Endothelial cell of umbilical vein (primary cell): ENCODE data around the gene KCTD11. TPM values are rescaled to one million over a fixed set of nuclear protein-coding genes. Genes with fewer than 3 reads are reported as not detected.
A peak's percentile ranks its signal among the peaks of the same experiment; 100 is the strongest.

ENCODE experiments used
- BruUV-seq: library from RNA; stranded (reverse); fragments of 400-500 nt; replicated peaks from 2 replicates; lab custom pipeline; 2021; lab: Mats Ljungman, UMichigan
- CTCF ChIA-PET: fragments of 300-600, 350-600 bp; sonication (Branson Sonifier 250); formaldehyde crosslinking; loops from one replicate; lab custom pipeline; 2021; ENCODE audit warnings: antibody characterized with exemption, inconsistent platforms; lab: Charles Lee
- POLR2A ChIA-PET: fragments of 300-600, 350-600 bp; sonication (Branson Sonifier 250); formaldehyde crosslinking; loops from one replicate; lab custom pipeline; 2021; ENCODE audit warnings: antibody characterized with exemption, inconsistent platforms; lab: Charles Lee
- DNase-seq: peaks from one replicate; pipeline ENCODE4 v3.0.0-alpha.2; 2011; ENCODE audit warnings: low read depth, low spot score
- FAIRE-seq: peaks from 2 replicates; lab custom pipeline; 2011; peaks lifted over from hg19 to GRCh38; lab: Jason Lieb, UNC
- H2AFZ ChIP-seq: 2 replicates; pipeline ENCODE4 v1.6.0; 2012; ENCODE audit warnings: low read depth, low read length, control low read depth, inconsistent platforms
- H3K27ac ChIP-seq: 2 replicates; pipeline ENCODE4 v1.5.1; 2011; ENCODE audit warnings: low read depth, mild to moderate bottlenecking, control low read depth, low read length, moderate library complexity; ENCODE audit not compliant: insufficient read depth
- H3K27me3 ChIP-seq, 2 experiments: 2 replicates each; pipeline versions ENCODE4 v1.6.0 to v1.6.1; 2011; ENCODE audit warnings: low read length in 2 of 2, mixed read lengths in 1 of 2; ENCODE audit not compliant: control insufficient read depth in 2 of 2, insufficient read depth in 2 of 2
- H3K36me3 ChIP-seq, 2 experiments: 2 replicates in 1 of 2; 3 replicates in 1 of 2; pipeline ENCODE4 v1.5.1; 2011; ENCODE audit warnings: low read length in 2 of 2, mild to moderate bottlenecking in 1 of 2, moderate library complexity in 1 of 2; ENCODE audit not compliant: control insufficient read depth in 2 of 2, insufficient read depth in 2 of 2; ENCODE audit errors: extremely low read depth in 1 of 2
- H3K4me1 ChIP-seq: 3 replicates; pipeline ENCODE4 v1.5.1; 2011; ENCODE audit warnings: mild to moderate bottlenecking, low read length; ENCODE audit not compliant: control insufficient read depth, insufficient read depth; ENCODE audit errors: extremely low read depth
- H3K4me2 ChIP-seq: 2 replicates; pipeline ENCODE4 v1.6.1; 2011; ENCODE audit warnings: low read length, control low read depth, mixed read lengths; ENCODE audit not compliant: insufficient read depth
- H3K4me3 ChIP-seq, 3 experiments: fragments of 200-600 bp in 1 of 3; sonication (generic), shearing (Covaris generic) in 1 of 3; replicated peaks in 1 of 3; 2 replicates each; pipeline ENCODE4 v1.5.1; 2011 to 2016; ENCODE audit warnings: control low read depth in 3 of 3, low read length in 3 of 3, mild to moderate bottlenecking in 2 of 3, inconsistent platforms in 1 of 3, low read depth in 1 of 3, moderate library complexity in 1 of 3; ENCODE audit not compliant: insufficient read depth in 1 of 3
- H3K79me2 ChIP-seq: 2 replicates; pipeline ENCODE4 v1.6.0; 2012; ENCODE audit warnings: low read length, inconsistent platforms; ENCODE audit not compliant: control insufficient read depth, insufficient read depth
- H3K9ac ChIP-seq: replicated peaks from 2 replicates; pipeline ENCODE3; 2011; ENCODE audit warnings: low read length, control low read depth; ENCODE audit not compliant: insufficient read depth; ENCODE audit errors: extremely low read depth
- H3K9me1 ChIP-seq: replicated peaks from 3 replicates; pipeline ENCODE4 v1.6.0; 2011; ENCODE audit warnings: mild to moderate bottlenecking, low read length; ENCODE audit not compliant: control insufficient read depth, insufficient read depth; ENCODE audit errors: extremely low read depth
- H3K9me3 ChIP-seq: replicated peaks from 2 replicates; pipeline ENCODE4 v1.5.1; 2012; ENCODE audit warnings: low read length, inconsistent platforms; ENCODE audit not compliant: control insufficient read depth, insufficient read depth
- H4K20me1 ChIP-seq: replicated peaks from 2 replicates; pipeline ENCODE3; 2011; ENCODE audit warnings: mild to moderate bottlenecking, low read length; ENCODE audit not compliant: control insufficient read depth, insufficient read depth; ENCODE audit errors: extremely low read depth
- GATA2 ChIP-seq: IDR thresholded peaks from 2 replicates; pipeline ENCODE4 v1.7.0; 2011; ENCODE audit warnings: low read depth, mild to moderate bottlenecking, moderate library complexity, mixed read lengths, low read length; ENCODE audit not compliant: insufficient read length, insufficient read depth
- JUN ChIP-seq: IDR thresholded peaks from 2 replicates; pipeline ENCODE4 v1.6.1; 2011; ENCODE audit warnings: borderline replicate concordance, low read depth; ENCODE audit not compliant: insufficient read length, insufficient read depth
- MYC ChIP-seq: IDR thresholded peaks from one replicate; pipeline ENCODE4 v1.6.1; 2011; ENCODE audit warnings: mild to moderate bottlenecking, low read depth, low read length
- POLR2A ChIP-seq: IDR thresholded peaks from 2 replicates; pipeline ENCODE4 v1.6.1; 2012; ENCODE audit warnings: low read depth, mild to moderate bottlenecking, control low read depth, low read length
- POLR2AphosphoS5 ChIP-seq: IDR thresholded peaks from 2 replicates; pipeline ENCODE4 v1.6.1; 2012; ENCODE audit warnings: low read depth, mild to moderate bottlenecking, control low read depth, low read length, moderate library complexity; ENCODE audit not compliant: insufficient read depth
- dilution Hi-C: fragments of 300-500 bp; cut with MboI; formaldehyde crosslinking; loops from one replicate; pipeline ENCODE4 v1.15.0; 2019; ENCODE audit warnings: low sequenced_read_pairs; ENCODE audit not compliant: extremely low pct_ligation_motif_present
- intact Hi-C: fragments of 100-400 bp; cut with micrococcal nuclease; formaldehyde crosslinking; loops from one replicate; pipeline ENCODE4 v1.10.0; 2022
- polyA plus RNA-seq, 4 experiments: library from polyadenylated mRNA; depleted of rRNA in 3 of 4; stranded (reverse) in 3 of 4; unstranded in 1 of 4; fragments of >200 nt; gene quantifications; 2 replicates each; pipeline versions ENCODE4 v1.2.1 to v1.2.3, GENCODE V29; 2011 to 2012; ENCODE audit warnings: missing spikeins in 1 of 4
- total RNA-seq: library from RNA; stranded (reverse); gene quantifications from 2 replicates; pipeline ENCODE4 v1.2.3, GENCODE V29; 2021
- TF ChIP-seq, protein P1 (sequence below), 2 donors: IDR thresholded peaks; 1 replicate in 1 of 2; 2 replicates in 1 of 2; pipeline ENCODE4 v1.5.1; 2011; ENCODE audit warnings: low read length in 2 of 2, mild to moderate bottlenecking in 2 of 2, moderate library complexity in 2 of 2, control low read depth in 1 of 2, inconsistent platforms in 1 of 2, low read depth in 1 of 2; ENCODE audit not compliant: insufficient read depth in 1 of 2; ENCODE audit errors: extremely low read depth in 1 of 2
- TF ChIP-seq, protein P2 (sequence below): IDR thresholded peaks from 2 replicates; pipeline ENCODE4 v1.6.1; 2011; ENCODE audit not compliant: insufficient read depth, insufficient read length

KCTD11 gene
- total and polyA plus RNA-seq, 2 donors (not counting 3 experiments of a cell fraction or from before 2014, with no cell fraction given) = 3.8 to 6.5 TPM

DNA sequence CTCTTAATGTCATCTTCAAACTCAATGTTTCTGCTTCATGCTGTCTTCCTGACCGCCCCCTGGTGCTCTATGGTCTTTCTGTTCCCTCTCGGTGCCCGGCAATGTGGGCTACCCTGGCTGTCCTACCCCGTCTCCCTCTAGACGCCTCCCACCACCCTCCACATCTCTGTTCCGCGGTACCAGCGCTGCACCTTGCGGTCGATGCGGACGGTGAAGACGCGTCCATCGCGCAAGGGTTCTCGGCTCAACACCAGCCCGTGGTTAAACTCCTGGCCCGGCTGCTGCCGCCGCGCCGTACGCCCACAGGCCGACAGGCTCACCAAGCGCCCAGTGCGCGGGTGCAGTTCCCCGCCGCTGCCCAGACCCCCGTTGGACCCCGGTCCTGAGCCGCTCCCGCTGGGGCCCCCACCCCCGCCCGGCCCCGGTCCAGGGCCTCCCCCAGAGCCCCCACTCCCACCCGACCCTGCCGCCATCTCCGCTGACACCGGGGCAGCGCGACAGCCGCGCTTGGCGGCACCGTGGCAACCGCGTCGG lies 23.1 kb upstream of the KCTD11 start, which contains the start of gene NEURL4:
Gene NEURL4 (minus strand): TSS at position 496 of the 534 bp plus-strand sequence. CDS start 23 bp downstream, at position 473.
- H3K79me2 ChIP-seq = peaks cover 10% of the 10 kb centered on the region
- ChIA-PET POLR2A (interaction anchor here (0.6 to 1.7 kb wide), 6 partner anchors 13 to 152 kb away, joined by 3 to 5 read pairs (median 4); partner anchors contain the start of gene GPS2), CTCF (interaction anchor here (0.7 to 1.9 kb wide), 15 partner anchors 11 to 283 kb away, joined by 3 to 13 read pairs (median 5); partner anchors contain the start of gene GPS2)
- intact Hi-C loops (loop anchor here (1.0 kb wide), 2 partner anchors 14 to 49 kb away; partner anchors contain the start of gene GPS2), dilution Hi-C loops (no loop called here)
- peak within 1 kb of the TSS; percentile 80 to 86 (median 81) for H3K4me3 ChIP-seq
- H3K27ac ChIP-seq = peak within 1 kb of the TSS; percentile 71
- H3K4me1 ChIP-seq = peaks cover 10% of the 10 kb centered on the region
- peaks cover 0 to 6% of the 10 kb centered on the region in 2 experiments for H3K36me3 ChIP-seq
- H3K27me3 ChIP-seq = peaks cover 0 to 2% of the 10 kb centered on the region in 2 experiments
- no peaks in the 10 kb centered on the region for H3K9me1 ChIP-seq
- no peak for DNase-seq
- TF ChIP-seq POLR2AphosphoS5 = no peak
- TF ChIP-seq, protein P1, sequence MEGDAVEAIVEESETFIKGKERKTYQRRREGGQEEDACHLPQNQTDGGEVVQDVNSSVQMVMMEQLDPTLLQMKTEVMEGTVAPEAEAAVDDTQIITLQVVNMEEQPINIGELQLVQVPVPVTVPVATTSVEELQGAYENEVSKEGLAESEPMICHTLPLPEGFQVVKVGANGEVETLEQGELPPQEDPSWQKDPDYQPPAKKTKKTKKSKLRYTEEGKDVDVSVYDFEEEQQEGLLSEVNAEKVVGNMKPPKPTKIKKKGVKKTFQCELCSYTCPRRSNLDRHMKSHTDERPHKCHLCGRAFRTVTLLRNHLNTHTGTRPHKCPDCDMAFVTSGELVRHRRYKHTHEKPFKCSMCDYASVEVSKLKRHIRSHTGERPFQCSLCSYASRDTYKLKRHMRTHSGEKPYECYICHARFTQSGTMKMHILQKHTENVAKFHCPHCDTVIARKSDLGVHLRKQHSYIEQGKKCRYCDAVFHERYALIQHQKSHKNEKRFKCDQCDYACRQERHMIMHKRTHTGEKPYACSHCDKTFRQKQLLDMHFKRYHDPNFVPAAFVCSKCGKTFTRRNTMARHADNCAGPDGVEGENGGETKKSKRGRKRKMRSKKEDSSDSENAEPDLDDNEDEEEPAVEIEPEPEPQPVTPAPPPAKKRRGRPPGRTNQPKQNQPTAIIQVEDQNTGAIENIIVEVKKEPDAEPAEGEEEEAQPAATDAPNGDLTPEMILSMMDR (IDR thresholded peaks at IDR 0.05; ENCODE audit: extremely low read depth in 1 of 2, insufficient read depth in 1 of 2, low read depth in 1 of 2, low read length in 2 of 2) = peak in 1 of 2 donors; percentile 8
- no peak for TF ChIP-seq GATA2
- no peak for TF ChIP-seq JUN
- TF ChIP-seq MYC = no peak
- TF ChIP-seq, protein P2, sequence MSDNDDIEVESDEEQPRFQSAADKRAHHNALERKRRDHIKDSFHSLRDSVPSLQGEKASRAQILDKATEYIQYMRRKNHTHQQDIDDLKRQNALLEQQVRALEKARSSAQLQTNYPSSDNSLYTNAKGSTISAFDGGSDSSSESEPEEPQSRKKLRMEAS = no peak
- no peak for TF ChIP-seq POLR2A
- peak within 1 kb of the TSS; percentile 47 for H3K9ac ChIP-seq
- peak within 1 kb of the TSS; percentile 95 for H3K4me2 ChIP-seq
- H2AFZ ChIP-seq = peak within 1 kb of the TSS; percentile 97
- no TSS peak for BruUV-seq
- FAIRE-seq = no peak
- no peaks in the 10 kb centered on the region for H4K20me1 ChIP-seq
- no peaks in the 10 kb centered on the region for H3K9me3 ChIP-seq
